AG04449 (cell line): ENCODE results near the gene PRDM2.

Source experiments
- CTCF ChIA-PET: fragments of 350-600 bp; formaldehyde crosslinking; extraction: SDS; loops from one replicate; lab custom pipeline; 2021; ENCODE audit warnings: antibody characterized with exemption; lab: Yijun Ruan, JAX
- POLR2A ChIA-PET: fragments of 400-600, 350-600 bp; formaldehyde crosslinking; extraction: SDS; loops from one replicate; lab custom pipeline; 2020; ENCODE audit warnings: antibody characterized with exemption, inconsistent platforms; lab: Yijun Ruan, JAX
- DNase-seq: peaks from one replicate; pipeline ENCODE4 v3.0.0-alpha.2; 2010; ENCODE audit warnings: low read depth, low spot score
- H3K4me3 ChIP-seq: 2 replicates; pipeline ENCODE4 v1.5.1; 2011; ENCODE audit warnings: low read depth, mild to moderate bottlenecking, control low read depth, low read length
- CTCF ChIP-seq: IDR thresholded peaks from one replicate; pipeline ENCODE4 v1.5.1; 2011; ENCODE audit warnings: mild to moderate bottlenecking, moderate library complexity, low read length, control low read depth, inconsistent platforms; ENCODE audit not compliant: insufficient read depth; ENCODE audit errors: missing control alignments

Gene PRDM2

GRCh38 chr1:13664451-13664850, 35.5 kb upstream of the PRDM2 start:
- CTCF ChIA-PET: interaction anchor here (0.9 to 4.6 kb wide), 12 partner anchors 7 to 299 kb away, joined by 3 to 31 read pairs (median 8); no protein-coding TSS in a partner anchor
- no peak for TF ChIP-seq CTCF
- H3K4me3 ChIP-seq: no peak overlapping the region
- DNase-seq: no peak
- POLR2A ChIA-PET: no interaction called here

- H3K4me3 ChIP-seq: no peak overlapping the region
- ChIA-PET CTCF (interaction anchor here (0.6 to 4.6 kb wide), 19 partner anchors 13 to 972 kb away, joined by 3 to 31 read pairs (median 7); no protein-coding TSS in a partner anchor), POLR2A (no interaction called here)
- no peak for DNase-seq
- TF ChIP-seq CTCF: no peak
These were observed 33.7 kb upstream of the PRDM2 start for GRCh38 chr1:13666317-13666716.

- TF ChIP-seq CTCF: no peak
- H3K4me3 ChIP-seq: no peak overlapping the region
- ChIA-PET POLR2A (no interaction called here), CTCF (interaction anchor here (1.0 to 4.6 kb wide), 6 partner anchors 47 to 292 kb away, joined by 3 to 17 read pairs (median 8); no protein-coding TSS in a partner anchor)
- DNase-seq: no peak
These were observed 32.3 kb upstream of the PRDM2 start for GRCh38 chr1:13667691-13668090.

- H3K4me3 ChIP-seq: no peak overlapping the region
- ChIA-PET POLR2A (no interaction called here), CTCF (interaction anchor here (0.6 to 1.5 kb wide), 3 partner anchors 9 to 134 kb away, joined by 3 to 6 read pairs (median 5); no protein-coding TSS in a partner anchor)
- no peak for TF ChIP-seq CTCF
- no peak for DNase-seq
These were observed 25.6 kb upstream of the PRDM2 start for GRCh38 chr1:13674377-13674776.

- CTCF ChIA-PET: interaction anchor here (0.6 kb wide), 1 partner anchor 286 kb away, joined by 3 read pairs; no protein-coding TSS in a partner anchor
- DNase-seq: peak; percentile 14
- TF ChIP-seq CTCF: no peak
- POLR2A ChIA-PET: no interaction called here
- H3K4me3 ChIP-seq: no peak overlapping the region
These were observed 24.8 kb upstream of the PRDM2 start for GRCh38 chr1:13675151-13675651.

GRCh38 chr1:13677896-13678295, 22.1 kb upstream of the PRDM2 start:
- TF ChIP-seq CTCF: no peak

More at GRCh38 chr1:13677896-13678295, 22.1 kb upstream of the PRDM2 start:
- ChIA-PET CTCF (interaction anchor here (4.2 kb wide), 1 partner anchor 12 kb away, joined by 21 read pairs; no protein-coding TSS in a partner anchor), POLR2A (no interaction called here)
- no peak for DNase-seq
- no peak overlapping the region for H3K4me3 ChIP-seq
